SK-MEL-5 (cell line): ENCODE data around the gene CROT. TPM values are rescaled to one million over a fixed set of nuclear protein-coding genes. Genes with fewer than 3 reads are reported as not detected.

Source experiments
- DNase-seq: peaks from one replicate; pipeline ENCODE4 v3.0.0-alpha.2; 2016; ENCODE audit warnings: low read depth, low spot score
- in situ Hi-C: cut with HindIII; loops from 2 replicates; pipeline ENCODE4 v1.10.0; 2016; ENCODE audit warnings: low sequenced_read_pairs, high pct_unique_total_duplicates, low pct_unique_long_range_greater_than_20kb
- total RNA-seq: library from RNA; depleted of rRNA; stranded (reverse); fragments of >200 nt; shearing (Covaris generic); gene quantifications from 2 replicates; pipeline ENCODE4 v1.2.3, GENCODE V29; 2014

The CROT gene
- total RNA-seq, 1 experiment from 2014 or later = 7.1 TPM

DNA sequence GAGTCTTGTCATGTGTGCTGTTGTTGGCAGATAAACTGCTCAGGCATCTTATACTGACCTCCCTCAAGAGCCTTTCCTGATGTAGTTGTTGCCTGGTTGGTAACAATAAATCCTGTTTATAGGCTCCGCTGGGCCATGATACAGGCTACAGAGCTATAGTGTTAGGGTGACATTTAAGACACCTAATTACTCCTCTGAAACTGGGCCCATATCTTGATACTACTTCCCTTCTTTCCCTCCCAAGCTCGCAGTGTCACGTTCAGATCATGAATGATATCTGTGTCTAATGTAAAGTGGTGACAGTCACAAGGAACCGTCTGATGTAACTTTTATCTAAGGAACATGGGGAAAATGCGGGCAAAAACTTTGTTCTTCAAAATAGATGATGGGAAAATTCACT lies 35.4 kb downstream of the CROT start:
- in situ Hi-C loops = no loop called here
- peak; percentile 54 for DNase-seq

GRCh38 chr7:87391020-87391701 lies 45.7 kb downstream of the CROT start:
- DNase-seq = no peak
- in situ Hi-C loops = no loop called here

DNA sequence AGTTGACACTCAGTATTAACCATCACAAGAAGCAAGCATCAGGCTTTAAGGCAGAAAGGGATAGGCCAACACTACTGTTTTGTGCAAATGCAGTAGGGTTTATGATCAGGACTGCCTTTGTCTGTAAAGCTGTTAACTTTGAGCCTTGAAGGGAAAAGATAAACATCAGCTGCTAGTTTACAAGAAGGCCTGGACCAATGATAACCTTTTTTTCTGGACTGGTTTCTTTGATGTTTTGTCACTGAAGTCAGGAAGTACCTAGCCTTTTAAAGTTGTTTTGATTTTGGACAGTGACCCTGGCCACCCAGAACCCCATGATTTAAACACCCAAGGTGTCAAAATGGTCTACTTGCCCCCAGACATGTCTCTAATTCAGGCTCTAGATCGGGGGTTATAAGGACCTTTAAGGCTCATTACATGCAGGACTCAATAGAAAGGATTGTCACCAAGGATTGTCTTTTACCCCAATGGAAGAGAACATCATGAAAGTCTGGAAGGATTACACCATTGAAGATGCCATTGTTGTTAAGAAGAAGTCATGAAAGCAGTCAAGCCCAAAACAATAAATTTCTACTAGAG lies 50.1 kb downstream of the CROT start:
- in situ Hi-C loops = no loop called here
- no peak for DNase-seq

GRCh38 chr7:87398446-87398845 lies 53.0 kb downstream of the CROT start:
- in situ Hi-C loops = no loop called here
- DNase-seq = no peak

GRCh38 chr7:87404674-87405073 lies 59.2 kb downstream of the CROT start:
- in situ Hi-C loops = no loop called here
- no peak for DNase-seq

GRCh38 chr7:87411186-87411585 lies 65.7 kb downstream of the CROT start:
- in situ Hi-C loops = no loop called here

GRCh38 chr7:87413029-87413428 lies 67.6 kb downstream of the CROT start:
- in situ Hi-C loops = no loop called here
- DNase-seq = no peak

More at GRCh38 chr7:87411186-87411585, 65.7 kb downstream of the CROT start:
- no peak for DNase-seq

DNA sequence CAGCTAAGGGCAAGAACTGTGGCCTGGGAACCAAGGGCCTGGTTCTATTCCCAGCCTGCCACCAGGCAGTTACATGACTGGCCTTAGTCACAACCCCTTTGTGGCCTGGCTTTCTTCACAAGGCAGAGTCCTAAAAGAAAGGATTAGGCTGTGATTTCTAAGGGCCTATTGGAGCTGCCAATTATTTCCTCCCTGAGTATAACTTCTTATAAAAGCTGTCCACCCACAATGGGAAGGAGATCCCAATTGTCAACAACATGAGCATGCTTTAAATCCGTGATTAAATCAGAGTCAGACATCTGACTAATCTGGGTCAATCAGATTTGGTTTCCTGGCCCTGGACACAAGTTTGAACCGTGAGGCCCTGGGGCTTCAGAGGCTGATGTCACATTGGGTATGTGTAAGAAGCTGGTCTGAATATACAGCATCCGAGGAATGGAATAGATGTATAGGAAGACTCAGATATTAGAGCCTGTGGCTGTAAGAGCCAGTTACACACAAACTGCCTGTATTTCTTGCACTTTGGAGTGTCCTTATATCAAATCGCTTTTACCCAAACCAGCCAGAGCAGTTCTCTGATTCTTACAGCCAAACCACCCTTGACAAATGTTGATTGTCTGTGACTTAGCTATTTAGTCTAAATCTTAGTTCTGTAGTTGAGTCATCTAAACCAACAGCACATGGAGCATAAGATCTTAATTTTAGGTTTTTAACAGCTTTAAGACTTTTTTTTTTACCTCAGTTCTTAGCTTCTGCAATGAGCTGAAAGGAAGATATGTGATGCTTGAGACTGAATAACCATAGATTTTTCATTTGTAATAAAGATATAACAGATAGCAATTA lies 68.7 kb downstream of the CROT start:
- no peak for DNase-seq
- in situ Hi-C loops = no loop called here

DNA sequence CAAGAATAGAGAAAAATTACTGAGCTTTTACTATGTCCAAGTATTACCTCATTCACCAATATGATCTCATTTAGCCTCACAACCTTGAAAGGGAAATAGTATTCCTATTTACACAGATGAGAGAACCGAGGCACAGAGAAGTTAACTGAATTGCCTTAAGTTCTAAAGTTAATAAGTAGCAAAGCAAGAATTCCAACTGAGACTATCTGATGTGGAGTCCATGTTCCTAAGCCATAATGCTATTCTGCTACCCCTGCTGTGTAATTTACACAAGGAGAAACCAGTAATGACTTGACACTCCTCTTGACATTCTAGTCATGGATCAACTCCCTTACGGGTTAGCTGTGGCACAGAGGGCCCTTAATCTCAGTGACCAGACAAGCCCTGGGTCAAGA lies 69.3 kb downstream of the CROT start:
- in situ Hi-C loops = no loop called here
- no peak for DNase-seq

DNA sequence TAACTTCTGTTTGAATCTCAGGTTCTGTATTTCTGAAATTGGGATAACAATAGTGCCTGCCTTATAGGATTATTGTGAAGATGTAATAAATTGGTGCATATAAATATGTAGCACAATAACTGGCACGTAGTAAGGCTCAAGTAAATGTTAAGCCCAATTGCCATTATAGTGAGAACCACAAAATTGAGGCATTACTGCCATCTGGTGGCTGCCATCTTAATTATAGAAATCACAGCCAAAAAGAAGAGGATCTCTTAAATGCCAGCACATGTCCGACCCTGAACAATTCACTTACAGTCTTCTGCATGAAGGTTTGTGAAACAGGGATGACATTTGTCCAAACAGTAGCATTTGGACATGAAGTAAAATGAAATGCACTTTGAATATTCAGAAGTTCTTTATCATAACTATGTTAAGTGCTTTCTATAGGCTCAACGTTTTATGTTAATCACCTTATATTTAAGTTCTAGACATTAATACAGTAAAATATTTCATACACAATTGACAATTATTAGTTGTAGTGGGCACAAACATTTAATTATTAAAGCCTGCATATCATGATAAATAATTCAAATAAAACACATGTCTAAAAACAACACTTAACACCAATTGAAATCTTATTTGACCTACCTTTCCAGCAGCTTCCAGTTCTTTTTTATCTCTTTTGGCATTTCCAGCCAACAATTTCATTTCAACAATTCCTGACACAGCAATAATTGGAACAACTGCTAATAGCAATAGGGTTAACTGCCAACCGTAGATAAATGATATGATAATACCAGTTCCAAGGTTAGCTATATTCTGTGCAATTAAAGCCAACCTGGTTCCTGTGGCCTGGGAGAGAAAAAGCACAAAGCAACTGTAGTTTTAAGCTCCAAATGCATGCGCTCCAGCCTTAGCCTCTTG lies 71.5 kb downstream of the CROT start:
- peak; percentile 89 for DNase-seq
- in situ Hi-C loops = no loop called here

GRCh38 chr7:87420173-87420572 lies 74.7 kb downstream of the CROT start:
- DNase-seq = no peak
- in situ Hi-C loops = no loop called here

- DNase-seq = no peak
- in situ Hi-C loops = no loop called here
These were observed 78.6 kb downstream of the CROT start for GRCh38 chr7:87424075-87424474.

DNA sequence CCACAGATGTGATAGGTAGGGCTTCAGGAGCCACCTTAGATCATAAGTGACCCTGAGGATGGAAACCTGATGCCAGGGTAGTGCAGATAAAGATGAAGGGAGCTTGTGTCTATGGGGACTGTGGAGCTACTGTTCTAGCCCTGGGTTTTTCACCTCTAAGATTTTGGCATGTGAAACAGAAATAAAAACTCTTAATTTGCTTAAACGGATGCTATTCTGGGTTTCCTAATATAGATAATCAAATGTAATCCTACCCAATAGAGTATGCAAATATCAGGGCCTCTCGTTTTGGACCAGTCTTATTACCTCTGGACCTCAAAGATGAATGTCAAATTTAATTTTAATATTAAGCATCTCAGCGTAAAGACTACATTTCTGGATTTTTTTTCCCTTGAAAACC lies 80.7 kb downstream of the CROT start:
- in situ Hi-C loops = no loop called here

DNA sequence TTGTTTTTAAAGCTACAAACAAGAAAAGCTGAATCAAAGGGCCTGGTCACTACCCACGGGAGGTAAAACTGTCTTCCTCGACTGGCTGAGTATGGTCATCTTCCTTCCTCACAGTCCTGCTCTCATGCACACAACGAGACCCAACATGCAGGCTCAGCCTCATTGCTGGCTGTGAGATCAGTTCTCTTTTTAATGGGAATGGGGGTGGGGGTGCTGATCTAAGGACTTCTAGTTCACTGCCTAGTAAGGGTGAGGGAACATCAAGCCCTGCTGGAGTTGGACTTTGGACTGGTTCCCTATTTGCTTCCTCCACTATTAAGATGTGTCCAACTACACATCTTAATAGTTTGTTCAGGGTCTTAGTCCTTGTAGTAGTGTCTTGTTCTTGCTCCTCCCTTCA lies 81.8 kb downstream of the CROT start:
- DNase-seq = no peak
- in situ Hi-C loops = no loop called here

More for the DNA sequence above, 80.7 kb downstream of the CROT start:
- no peak for DNase-seq

GRCh38 chr7:87432536-87432935 lies 87.1 kb downstream of the CROT start:
- DNase-seq = no peak
- in situ Hi-C loops = no loop called here

- in situ Hi-C loops = no loop called here
- no peak for DNase-seq
These were observed 90.1 kb downstream of the CROT start for GRCh38 chr7:87435546-87435945.

- no peak for DNase-seq
- in situ Hi-C loops = no loop called here
These were observed 100.4 kb downstream of the CROT start for GRCh38 chr7:87445897-87446296.

DNA sequence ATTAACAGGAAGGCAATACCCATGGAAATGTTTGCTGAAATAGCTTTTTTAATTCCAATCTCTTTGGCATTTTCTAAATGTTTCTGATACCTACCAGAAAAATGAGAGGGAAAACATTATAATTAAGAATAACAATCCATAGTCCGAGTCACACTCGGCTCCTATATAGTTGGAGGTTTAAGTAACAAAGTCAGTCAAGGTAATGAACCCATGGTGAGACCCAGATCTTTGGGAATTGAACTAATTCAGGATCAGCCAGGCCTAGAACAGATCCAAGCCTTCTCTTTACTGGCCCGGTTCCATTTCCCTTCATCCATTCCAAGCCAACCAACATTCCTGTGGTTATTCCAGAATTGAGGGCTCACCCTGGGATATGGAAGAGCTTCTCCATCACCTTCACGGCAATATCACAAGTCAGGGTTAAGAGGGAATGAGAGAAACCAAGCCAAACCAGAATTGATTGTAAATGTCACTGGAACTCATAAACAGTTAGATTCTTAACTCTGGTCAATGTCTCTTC lies 101.7 kb downstream of the CROT start:
- in situ Hi-C loops = no loop called here
- no peak for DNase-seq
